GM19023 (cell line): Measurements from ENCODE around the gene ALK.

Experiments used
- ATAC-seq: cut with Tn5 transposase; IDR thresholded peaks from one replicate; pipeline ENCODE4 v1.9.1; 2021; ENCODE audit warnings: mild to moderate bottlenecking, moderate library complexity; ENCODE audit not compliant: unreplicated experiment

Gene ALK

GRCh38 chr2:29463181-29463900, 458.0 kb downstream of the ALK start:
- ATAC-seq = no peak

GRCh38 chr2:29462293-29462692, 459.1 kb downstream of the ALK start:
- no peak for ATAC-seq

GRCh38 chr2:29460190-29460589, 461.2 kb downstream of the ALK start:
- no peak for ATAC-seq

GRCh38 chr2:29459445-29460179, 461.8 kb downstream of the ALK start:
- ATAC-seq = no peak

- no peak for ATAC-seq
These were observed 465.0 kb downstream of the ALK start for GRCh38 chr2:29456429-29456828.

- ATAC-seq = no peak
These were observed 466.1 kb downstream of the ALK start for GRCh38 chr2:29455200-29455860.

- no peak for ATAC-seq
These were observed 469.4 kb downstream of the ALK start for GRCh38 chr2:29452036-29452435.

GRCh38 chr2:29450596-29451222, 470.7 kb downstream of the ALK start:
- ATAC-seq = no peak

GRCh38 chr2:29449499-29449898, 471.9 kb downstream of the ALK start:
- no peak for ATAC-seq

GRCh38 chr2:29448096-29448688, 473.2 kb downstream of the ALK start:
- ATAC-seq = no peak

GRCh38 chr2:29447513-29447912, 473.9 kb downstream of the ALK start:
- ATAC-seq = no peak

- no peak for ATAC-seq
These were observed 474.5 kb downstream of the ALK start for GRCh38 chr2:29446847-29447246.

- no peak for ATAC-seq
These were observed 477.2 kb downstream of the ALK start for GRCh38 chr2:29444150-29444549.

- no peak for ATAC-seq
These were observed 477.8 kb downstream of the ALK start for GRCh38 chr2:29443627-29444026.

GRCh38 chr2:29443151-29443550, 478.2 kb downstream of the ALK start:
- ATAC-seq = no peak

- no peak for ATAC-seq
These were observed 480.3 kb downstream of the ALK start for GRCh38 chr2:29440921-29441623.

GRCh38 chr2:29433920-29434319, 487.5 kb downstream of the ALK start:
- ATAC-seq = no peak

- no peak for ATAC-seq
These were observed 488.3 kb downstream of the ALK start for GRCh38 chr2:29433128-29433527.

- no peak for ATAC-seq
These were observed 489.9 kb downstream of the ALK start for GRCh38 chr2:29431485-29431884.

- ATAC-seq = no peak
These were observed 490.8 kb downstream of the ALK start for GRCh38 chr2:29430382-29431112.
